IMR-90 (cell line): ENCODE results near the gene CDH13. TPM values are rescaled to one million over a fixed set of nuclear protein-coding genes. Genes with fewer than 3 reads are reported as not detected.

Experiments
- ATAC-seq: fragments of 200-7000 bp; cut with Tn5 transposase; 2 replicates; pipeline ENCODE4 v1.9.1; 2020; ENCODE audit warnings: low read depth, mild to moderate bottlenecking, moderate library complexity
- BruUV-seq: library from RNA; stranded (reverse); fragments of 400-500 nt; replicated peaks from 2 replicates; lab custom pipeline; 2021; lab: Mats Ljungman, UMichigan
- CTCF ChIA-PET: fragments of 300-600 bp; formaldehyde crosslinking; extraction: SDS; loops from one replicate; lab custom pipeline; 2021; ENCODE audit warnings: antibody characterized with exemption; lab: Yijun Ruan, JAX
- POLR2A ChIA-PET: fragments of 300-600 bp; sonication (Branson Sonifier 250); formaldehyde crosslinking; loops from one replicate; lab custom pipeline; 2022; ENCODE audit warnings: antibody characterized with exemption; ENCODE audit not compliant: unreplicated experiment; lab: Charles Lee
- DNase-seq: peaks from one replicate; pipeline ENCODE4 v3.0.0; 2013
- H2AFZ ChIP-seq: replicated peaks from 2 replicates; pipeline ENCODE3; 2013; ENCODE audit warnings: low read length, mild to moderate bottlenecking; ENCODE audit not compliant: poor library complexity
- H2AK5ac ChIP-seq: 2 replicates; pipeline ENCODE4 v1.6.1; 2013; ENCODE audit warnings: low read depth, low read length, inconsistent platforms
- H2AK9ac ChIP-seq: replicated peaks from 2 replicates; pipeline ENCODE3; 2013; ENCODE audit warnings: mild to moderate bottlenecking, low read depth, low read length, moderate library complexity; ENCODE audit not compliant: poor library complexity
- H2BK120ac ChIP-seq: 2 replicates; pipeline ENCODE4 v1.6.1; 2013; ENCODE audit warnings: low read depth, low read length, inconsistent platforms
- H2BK15ac ChIP-seq: 3 replicates; pipeline ENCODE4 v1.6.1; 2013; ENCODE audit warnings: low read depth, low read length, inconsistent platforms
- H2BK20ac ChIP-seq: 2 replicates; pipeline ENCODE4 v1.6.1; 2013; ENCODE audit warnings: low read depth, mild to moderate bottlenecking, inconsistent platforms, low read length, moderate library complexity
- H2BK5ac ChIP-seq: 2 replicates; pipeline ENCODE4 v1.6.1; 2013; ENCODE audit warnings: mild to moderate bottlenecking, low read depth, low read length, inconsistent platforms; ENCODE audit not compliant: poor library complexity, severe bottlenecking
- H3K14ac ChIP-seq: replicated peaks from 2 replicates; pipeline ENCODE4 v1.6.1; 2013; ENCODE audit warnings: low read depth, low read length, inconsistent platforms
- H3K18ac ChIP-seq: 2 replicates; pipeline ENCODE4 v1.6.1; 2013; ENCODE audit warnings: low read depth, low read length, control low read depth
- H3K23ac ChIP-seq: 2 replicates; pipeline ENCODE4 v1.6.1; 2013; ENCODE audit warnings: low read depth, low read length, inconsistent platforms
- H3K27ac ChIP-seq: 2 replicates; pipeline ENCODE4 v1.5.1; 2013; ENCODE audit warnings: mild to moderate bottlenecking, control low read depth, low read length; ENCODE audit not compliant: insufficient read depth
- H3K27me3 ChIP-seq: 2 replicates; pipeline ENCODE4 v1.6.1; 2013; ENCODE audit warnings: low read length; ENCODE audit not compliant: control insufficient read depth, insufficient read depth
- H3K36me3 ChIP-seq: 2 replicates; pipeline ENCODE4 v1.6.1; 2013; ENCODE audit warnings: low read length, mixed read lengths; ENCODE audit not compliant: control insufficient read depth, insufficient read depth
- H3K4ac ChIP-seq: 2 replicates; pipeline ENCODE4 v1.6.1; 2013; ENCODE audit warnings: low read depth, low read length, inconsistent platforms
- H3K4me1 ChIP-seq: 2 replicates; pipeline ENCODE4 v1.6.1; 2013; ENCODE audit warnings: low read length, mixed read lengths; ENCODE audit not compliant: control insufficient read depth, insufficient read depth
- H3K4me2 ChIP-seq: 2 replicates; pipeline ENCODE4 v1.6.1; 2013; ENCODE audit warnings: low read depth, mild to moderate bottlenecking, control low read depth, low read length, moderate library complexity
- H3K4me3 ChIP-seq: 2 replicates; pipeline ENCODE4 v1.5.1; 2013; ENCODE audit warnings: low read depth, mild to moderate bottlenecking, control low read depth, low read length, moderate library complexity; ENCODE audit not compliant: insufficient read depth
- H3K56ac ChIP-seq: 2 replicates; pipeline ENCODE4 v1.6.1; 2013; ENCODE audit warnings: low read length, inconsistent platforms; ENCODE audit not compliant: insufficient read depth; ENCODE audit errors: extremely low read depth
- H3K79me1 ChIP-seq, 2 experiments: 2 replicates each; pipeline ENCODE4 v1.6.1; 2013; ENCODE audit warnings: low read length in 2 of 2, inconsistent platforms in 1 of 2, low read depth in 1 of 2
- H3K9ac ChIP-seq: 2 replicates; pipeline ENCODE4 v1.6.1; 2013; ENCODE audit warnings: low read depth, low read length, control low read depth
- H3K9me1 ChIP-seq: 2 replicates; pipeline ENCODE4 v1.6.1; 2013; ENCODE audit warnings: low read length, inconsistent platforms; ENCODE audit not compliant: insufficient read depth
- H3K9me3 ChIP-seq: 2 replicates; pipeline ENCODE4 v1.6.1; 2013; ENCODE audit warnings: low read length; ENCODE audit not compliant: control insufficient read depth, insufficient read depth
- H4K20me1 ChIP-seq: 2 replicates; pipeline ENCODE4 v1.6.1; 2013; ENCODE audit warnings: low read length, inconsistent platforms; ENCODE audit not compliant: insufficient read depth
- H4K5ac ChIP-seq: 2 replicates; pipeline ENCODE4 v1.6.1; 2013; ENCODE audit warnings: mild to moderate bottlenecking, low read depth, low read length, control low read depth
- H4K8ac ChIP-seq, 2 experiments: 2 replicates each; pipeline ENCODE4 v1.6.1; 2013; ENCODE audit warnings: low read depth in 2 of 2, low read length in 2 of 2, control low read depth in 1 of 2, inconsistent platforms in 1 of 2
- H4K91ac ChIP-seq: 2 replicates; pipeline ENCODE4 v1.6.1; 2013; ENCODE audit warnings: low read depth, low read length, inconsistent platforms; ENCODE audit not compliant: insufficient read depth
- CEBPB ChIP-seq: IDR thresholded peaks from 2 replicates; pipeline ENCODE4 v1.6.1; 2012; ENCODE audit warnings: low read depth, low read length, improper control_type of control experiment
- CHD1 ChIP-seq: IDR thresholded peaks from 2 replicates; pipeline ENCODE4 v1.6.1; 2012; ENCODE audit warnings: low read depth, low read length, improper control_type of control experiment
- FOS ChIP-seq: fragments of 150-350 bp; IDR thresholded peaks from 2 replicates; pipeline ENCODE4 v1.6.1; 2016; ENCODE audit warnings: low read depth, low read length
- RAD21 ChIP-seq: IDR thresholded peaks from 2 replicates; pipeline ENCODE4 v1.6.1; 2012; ENCODE audit warnings: low read length, improper control_type of control experiment
- RCOR1 ChIP-seq: IDR thresholded peaks from 2 replicates; pipeline ENCODE4 v1.6.1; 2012; ENCODE audit warnings: mild to moderate bottlenecking, low read length, improper control_type of control experiment; ENCODE audit not compliant: insufficient replicate concordance
- RFX5 ChIP-seq: IDR thresholded peaks from 2 replicates; pipeline ENCODE4 v1.8.0; 2012; ENCODE audit warnings: low read depth, mild to moderate bottlenecking, low read length, moderate library complexity
- SMC3 ChIP-seq: fragments of 150-350 bp; IDR thresholded peaks from 2 replicates; pipeline ENCODE4 v1.6.1; 2016; ENCODE audit warnings: low read depth, mild to moderate bottlenecking, antibody characterized with exemption, low read length, moderate library complexity
- WGBS, 2 experiments: methylation state at CpG; one replicate each; pipeline versions ENCODE4 v1.1.5 to v1.1.7; 2013; ENCODE audit warnings: missing lambda C conversion rate in 2 of 2; ENCODE audit not compliant: insufficient read length in 1 of 2; ENCODE audit errors: extremely low coverage in 2 of 2; 5-methylcytosine and 5-hydroxymethylcytosine counted together
- dilution Hi-C: fragments of 300-500 bp; cut with HindIII; formaldehyde crosslinking; loops from one replicate; pipeline ENCODE4 v1.14.3; 2018; ENCODE audit warnings: low sequenced_read_pairs; ENCODE audit not compliant: unreplicated experiment
- in situ Hi-C: fragments of 300-500 bp; cut with MboI; formaldehyde crosslinking; loops from 3 replicates; pipeline ENCODE4 v1.14.3; 2019; ENCODE audit warnings: low sequenced_read_pairs, inconsistent platforms, mixed read lengths
- intact Hi-C: fragments of 100-400 bp; cut with micrococcal nuclease; formaldehyde crosslinking; loops from 2 replicates; pipeline ENCODE4 v1.10.0; 2022
- polyA plus RNA-seq, 3 experiments: library from polyadenylated mRNA; depleted of rRNA; stranded (reverse); fragments of >200 nt; gene quantifications; 2 replicates each; pipeline ENCODE4 v1.2.3, GENCODE V29; 2012; ENCODE audit warnings: low replicate concordance in 1 of 3
- total RNA-seq: library from RNA; depleted of rRNA; stranded (reverse); fragments of >200 nt; gene quantifications from 2 replicates; pipeline ENCODE4 v1.2.3, GENCODE V29; 2012
- TF ChIP-seq, protein P1 (sequence below): fragments of 150-350 bp; IDR thresholded peaks from 2 replicates; pipeline ENCODE4 v1.6.1; 2016; ENCODE audit warnings: low read depth, mild to moderate bottlenecking, low read length, moderate library complexity, borderline replicate concordance
- TF ChIP-seq, protein P2 (sequence below): fragments of 150-350 bp; IDR thresholded peaks from 2 replicates; pipeline ENCODE4 v1.6.1; 2017; ENCODE audit warnings: mild to moderate bottlenecking, antibody characterized with exemption, low read length, low read depth

CDH13 gene
- total and polyA plus RNA-seq, 2 of the 4 experiments (the other 2 are of a cell fraction), result 61.6 to 74.7 TPM

DNA sequence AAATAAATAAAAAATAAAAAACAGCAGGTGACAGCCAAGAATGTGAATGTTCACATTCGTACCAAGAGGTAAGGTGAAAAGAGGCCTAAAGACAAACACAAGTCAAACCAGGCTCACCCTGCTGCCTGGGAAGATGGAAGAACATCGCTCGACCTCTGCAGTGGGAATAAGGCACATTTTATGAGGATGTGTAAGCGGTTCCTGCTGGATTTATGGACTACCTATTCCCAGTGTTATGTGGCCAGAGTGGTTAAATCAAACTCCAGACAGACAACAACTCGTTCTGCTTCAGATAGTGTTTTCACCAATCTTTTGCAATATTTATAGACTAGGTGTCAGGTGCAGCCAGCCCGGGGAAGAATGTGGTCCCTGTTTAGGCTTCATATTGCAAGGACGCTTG lies 966.0 kb downstream of the CDH13 start:
- dilution Hi-C loops (no loop called here), intact Hi-C loops (no loop called here), in situ Hi-C loops (no loop called here)
- no CpG with 5 or more reads among the region's 7 CpGs for WGBS, 2 experiments
- no TSS peak for BruUV-seq
- ATAC-seq (no peak), DNase-seq (no peak)
- ChIA-PET POLR2A (no interaction called here), CTCF (no interaction called here)
- Histone ChIP-seq H3K18ac (no peak overlapping the region), H3K27ac (no peak overlapping the region), H2BK15ac (no peak overlapping the region), H4K8ac (no peak overlapping the region), H3K4me1 (no peaks in the 10 kb centered on the region), H3K4me2 (no peak overlapping the region), H2AK5ac (no peak overlapping the region), H3K56ac (no peak overlapping the region), H3K9ac (no peak overlapping the region), H4K20me1 (no peaks in the 10 kb centered on the region), H3K14ac (no peak overlapping the region), H3K9me3 (no peaks in the 10 kb centered on the region), H2BK5ac (no peak overlapping the region), H2AK9ac (no peak overlapping the region), H3K36me3 (no peaks in the 10 kb centered on the region), H3K27me3 (no peaks in the 10 kb centered on the region), H4K91ac (no peak overlapping the region), H2BK20ac (no peak overlapping the region), H3K4ac (no peak overlapping the region), H2BK120ac (no peak overlapping the region), H3K4me3 (no peak overlapping the region), H4K5ac (no peak overlapping the region), H3K23ac (no peak overlapping the region), H2AFZ (no peak overlapping the region), H3K79me1 (no peaks in the 10 kb centered on the region), H3K9me1 (0 out of 2 replicates have a peak, but pooled peaks cover 3% of the 10 kb centered on the region)
- no peak for TF ChIP-seq RFX5
- no peak for TF ChIP-seq RCOR1
- TF ChIP-seq, protein P1, sequence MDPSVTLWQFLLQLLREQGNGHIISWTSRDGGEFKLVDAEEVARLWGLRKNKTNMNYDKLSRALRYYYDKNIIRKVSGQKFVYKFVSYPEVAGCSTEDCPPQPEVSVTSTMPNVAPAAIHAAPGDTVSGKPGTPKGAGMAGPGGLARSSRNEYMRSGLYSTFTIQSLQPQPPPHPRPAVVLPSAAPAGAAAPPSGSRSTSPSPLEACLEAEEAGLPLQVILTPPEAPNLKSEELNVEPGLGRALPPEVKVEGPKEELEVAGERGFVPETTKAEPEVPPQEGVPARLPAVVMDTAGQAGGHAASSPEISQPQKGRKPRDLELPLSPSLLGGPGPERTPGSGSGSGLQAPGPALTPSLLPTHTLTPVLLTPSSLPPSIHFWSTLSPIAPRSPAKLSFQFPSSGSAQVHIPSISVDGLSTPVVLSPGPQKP, result no peak
- TF ChIP-seq FOS, result no peak
- TF ChIP-seq, protein P2, sequence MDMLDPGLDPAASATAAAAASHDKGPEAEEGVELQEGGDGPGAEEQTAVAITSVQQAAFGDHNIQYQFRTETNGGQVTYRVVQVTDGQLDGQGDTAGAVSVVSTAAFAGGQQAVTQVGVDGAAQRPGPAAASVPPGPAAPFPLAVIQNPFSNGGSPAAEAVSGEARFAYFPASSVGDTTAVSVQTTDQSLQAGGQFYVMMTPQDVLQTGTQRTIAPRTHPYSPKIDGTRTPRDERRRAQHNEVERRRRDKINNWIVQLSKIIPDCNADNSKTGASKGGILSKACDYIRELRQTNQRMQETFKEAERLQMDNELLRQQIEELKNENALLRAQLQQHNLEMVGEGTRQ, result no peak
- no peak for TF ChIP-seq CHD1
- TF ChIP-seq SMC3, result no peak
- TF ChIP-seq CEBPB, result no peak
- TF ChIP-seq RAD21, result no peak
